ENCODE measurements around the gene RAB10.

GRCh38 chr2:26184121-26184520 is 150.2 kb downstream of the RAB10 start:
- TF ChIP-seq POLR2A (IDR thresholded peaks at IDR 0.05; ENCODE audit: low read depth, low read length) = no peak
- TF ChIP-seq, protein P1, sequence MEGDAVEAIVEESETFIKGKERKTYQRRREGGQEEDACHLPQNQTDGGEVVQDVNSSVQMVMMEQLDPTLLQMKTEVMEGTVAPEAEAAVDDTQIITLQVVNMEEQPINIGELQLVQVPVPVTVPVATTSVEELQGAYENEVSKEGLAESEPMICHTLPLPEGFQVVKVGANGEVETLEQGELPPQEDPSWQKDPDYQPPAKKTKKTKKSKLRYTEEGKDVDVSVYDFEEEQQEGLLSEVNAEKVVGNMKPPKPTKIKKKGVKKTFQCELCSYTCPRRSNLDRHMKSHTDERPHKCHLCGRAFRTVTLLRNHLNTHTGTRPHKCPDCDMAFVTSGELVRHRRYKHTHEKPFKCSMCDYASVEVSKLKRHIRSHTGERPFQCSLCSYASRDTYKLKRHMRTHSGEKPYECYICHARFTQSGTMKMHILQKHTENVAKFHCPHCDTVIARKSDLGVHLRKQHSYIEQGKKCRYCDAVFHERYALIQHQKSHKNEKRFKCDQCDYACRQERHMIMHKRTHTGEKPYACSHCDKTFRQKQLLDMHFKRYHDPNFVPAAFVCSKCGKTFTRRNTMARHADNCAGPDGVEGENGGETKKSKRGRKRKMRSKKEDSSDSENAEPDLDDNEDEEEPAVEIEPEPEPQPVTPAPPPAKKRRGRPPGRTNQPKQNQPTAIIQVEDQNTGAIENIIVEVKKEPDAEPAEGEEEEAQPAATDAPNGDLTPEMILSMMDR (conservative IDR thresholded peaks at IDR 0.05; ENCODE audit: low read depth, low read length) = no peak
- TF ChIP-seq RAD21 (IDR thresholded peaks at IDR 0.05; ENCODE audit: low read length) = no peak
